Activated CD8-positive, alpha-beta T cell treated with anti-CD3 and anti-CD28 coated beads for 36 hours (primary cell): ENCODE results near the gene ST14. TPM values are rescaled to one million over a fixed set of nuclear protein-coding genes. Genes with fewer than 3 reads are reported as not detected.

Experiments
- ATAC-seq: fragments of 200-7000 bp; cut with Tn5 transposase; one replicate; pipeline ENCODE4 v1.10.0; 2021; ENCODE audit warnings: mild to moderate bottlenecking, moderate library complexity
- CTCF ChIA-PET: fragments of 350-600 bp; sonication (Branson Sonifier 250); formaldehyde crosslinking; loops from one replicate; lab custom pipeline; 2021; ENCODE audit warnings: antibody characterized with exemption; lab: Charles Lee
- POLR2A ChIA-PET: fragments of 350-600 bp; sonication (Branson Sonifier 250); formaldehyde crosslinking; loops from one replicate; lab custom pipeline; 2021; ENCODE audit warnings: antibody characterized with exemption; lab: Charles Lee
- DNase-seq: peaks from one replicate; pipeline ENCODE4 v3.0.0-alpha.2; 2020
- H3K27ac Mint-ChIP-seq: one replicate; pipeline ENCODE4 v1.8.0; 2021; ENCODE audit warnings: mild to moderate bottlenecking, mixed read lengths
- H3K27me3 Mint-ChIP-seq: one replicate; pipeline ENCODE4 v1.8.0; 2021; ENCODE audit warnings: mixed read lengths
- H3K36me3 Mint-ChIP-seq: one replicate; pipeline ENCODE4 v1.8.0; 2021; ENCODE audit warnings: low read depth, mixed read lengths
- H3K4me1 Mint-ChIP-seq: one replicate; pipeline ENCODE4 v1.8.0; 2021; ENCODE audit warnings: low read depth, mixed read lengths
- H3K4me3 Mint-ChIP-seq: one replicate; pipeline ENCODE4 v1.8.0; 2021; ENCODE audit warnings: mild to moderate bottlenecking, moderate library complexity, mixed read lengths
- H3K9me3 Mint-ChIP-seq: one replicate; pipeline ENCODE4 v1.8.0; 2021; ENCODE audit warnings: mixed read lengths
- CTCF ChIP-seq: fragments of 200-600 bp; IDR thresholded peaks from one replicate; pipeline ENCODE4 v1.8.0; 2022; ENCODE audit warnings: antibody characterized with exemption, mild to moderate bottlenecking
- intact Hi-C: fragments of 100-400 bp; cut with micrococcal nuclease; formaldehyde crosslinking; loops from one replicate; pipeline ENCODE4 v1.10.0; 2022
- total RNA-seq, 2 experiments: library from RNA; stranded (reverse); gene quantifications; one replicate each; pipeline ENCODE4 v1.2.3, GENCODE V29; 2021

ST14 gene
- total RNA-seq, 2 experiments from 2014 or later, result not detected

- intact Hi-C loops, result no loop called here
- Mint-ChIP-seq H3K4me1 (no peaks in the 10 kb centered on the region), H3K4me3 (no peak overlapping the region), H3K36me3 (no peaks in the 10 kb centered on the region), H3K27me3 (no peaks in the 10 kb centered on the region), H3K9me3 (no peaks in the 10 kb centered on the region), H3K27ac (no peak overlapping the region)
- CTCF ChIA-PET, result no interaction called here
- no peak for ATAC-seq
- DNase-seq, result no peak
- POLR2A ChIA-PET, result no interaction called here
- no peak for TF ChIP-seq CTCF
Measured at GRCh38 chr11:130198964-130199363, 39.4 kb downstream of the ST14 start.

- no peak overlapping the region for H3K4me3 Mint-ChIP-seq
- ChIA-PET CTCF (no interaction called here), POLR2A (no interaction called here)
- H3K27ac Mint-ChIP-seq, result no peak overlapping the region
- ATAC-seq (no peak), DNase-seq (no peak)
- no peaks in the 10 kb centered on the region for H3K9me3 Mint-ChIP-seq
- H3K36me3 Mint-ChIP-seq, result no peaks in the 10 kb centered on the region
- no peaks in the 10 kb centered on the region for H3K4me1 Mint-ChIP-seq
- intact Hi-C loops, result no loop called here
- TF ChIP-seq CTCF, result no peak
- H3K27me3 Mint-ChIP-seq, result no peaks in the 10 kb centered on the region
Measured at GRCh38 chr11:130199792-130200191, 40.2 kb downstream of the ST14 start.

GRCh38 chr11:130201026-130201425, 41.4 kb downstream of the ST14 start:
- intact Hi-C loops, result no loop called here
- Mint-ChIP-seq H3K4me1 (no peaks in the 10 kb centered on the region), H3K27ac (no peak overlapping the region), H3K9me3 (no peaks in the 10 kb centered on the region), H3K36me3 (no peaks in the 10 kb centered on the region), H3K4me3 (no peak overlapping the region), H3K27me3 (no peaks in the 10 kb centered on the region)
- ATAC-seq (no peak), DNase-seq (no peak)
- no peak for TF ChIP-seq CTCF
- ChIA-PET CTCF (interaction anchor here (1.3 to 4.2 kb wide), 2 partner anchors 12 to 29 kb away, joined by 4 to 15 read pairs; no protein-coding TSS in a partner anchor), POLR2A (no interaction called here)

- Mint-ChIP-seq H3K9me3 (no peaks in the 10 kb centered on the region), H3K4me1 (no peaks in the 10 kb centered on the region), H3K36me3 (no peaks in the 10 kb centered on the region), H3K27me3 (no peaks in the 10 kb centered on the region), H3K27ac (no peak overlapping the region), H3K4me3 (no peak overlapping the region)
- intact Hi-C loops, result no loop called here
- TF ChIP-seq CTCF, result no peak
- ChIA-PET POLR2A (no interaction called here), CTCF (interaction anchor here (4.2 kb wide), 1 partner anchor 11 kb away, joined by 15 read pairs; no protein-coding TSS in a partner anchor)
- no peak for ATAC-seq
- no peak for DNase-seq
Measured at GRCh38 chr11:130202009-130202817, 42.6 kb downstream of the ST14 start.
